GDM1 (cell line): ENCODE results near the gene PMPCB.

ENCODE experiments used
- DNase-seq: peaks from one replicate; lab custom pipeline; 2025; lab: John Stamatoyannopoulos, UW

Gene PMPCB

GRCh38 chr7:103336761-103337160 is 39.5 kb downstream of the PMPCB start:
- no peak for DNase-seq

GRCh38 chr7:103338864-103339263 is 41.6 kb downstream of the PMPCB start:
- no peak for DNase-seq

- no peak for DNase-seq
Measured at GRCh38 chr7:103341466-103341865, 44.2 kb downstream of the PMPCB start.

GRCh38 chr7:103343332-103343731 is 46.1 kb downstream of the PMPCB start:
- no peak for DNase-seq

GRCh38 chr7:103343758-103344452 is 46.7 kb downstream of the PMPCB start:
- DNase-seq: no peak

GRCh38 chr7:103344453-103345149 is 47.4 kb downstream of the PMPCB start, which contains the start of gene DNAJC2:
DNAJC2 (minus strand) TSS chr7:103344767; CDS start chr7:103344622, 145 bp downstream.
- peak; percentile 84 for DNase-seq

GRCh38 chr7:103346396-103346795 is 49.2 kb downstream of the PMPCB start:
- no peak for DNase-seq

GRCh38 chr7:103347507-103348267 is 50.5 kb downstream of the PMPCB start, which contains the start of gene PSMC2:
PSMC2 (plus strand) TSS chr7:103347643; CDS start chr7:103347712, 69 bp downstream.
- DNase-seq: peak; percentile 81

- DNase-seq: no peak
Measured at GRCh38 chr7:103348452-103348851, 51.2 kb downstream of the PMPCB start.

GRCh38 chr7:103348959-103349358 is 51.7 kb downstream of the PMPCB start:
- no peak for DNase-seq

- no peak for DNase-seq
Measured at GRCh38 chr7:103349805-103350204, 52.6 kb downstream of the PMPCB start.
